Uterus (tissue), 4 donors: ENCODE results near the gene NDP. TPM values are rescaled to one million over a fixed set of nuclear protein-coding genes. Genes with fewer than 3 reads are reported as not detected.

Source experiments
- DNase-seq, 2 donors: peaks; one replicate each; pipeline ENCODE4 v3.0.0-alpha.2; 2019 to 2020
- H3K27ac ChIP-seq, 2 donors: fragments of 200-600 bp; sonication (generic); 1 replicate in 1 of 2; 2 replicates in 1 of 2; pipeline ENCODE4 v1.5.1; 2016 to 2018
- H3K27me3 ChIP-seq, 2 donors: fragments of 200-600 bp; sonication (generic); one replicate each; pipeline ENCODE4 v1.5.1; 2018 to 2019; ENCODE audit warnings: control low read depth in 1 of 2
- H3K36me3 ChIP-seq, 2 donors: fragments of 200-600 bp; sonication (generic); one replicate each; pipeline ENCODE4 v1.5.1; 2019; ENCODE audit warnings: control low read depth in 1 of 2
- H3K4me1 ChIP-seq, 2 donors: fragments of 200-600 bp; sonication (generic); one replicate each; pipeline ENCODE4 v1.5.1; 2018 to 2019; ENCODE audit warnings: control low read depth in 1 of 2
- H3K4me3 ChIP-seq, 2 donors: fragments of 200-600 bp; sonication (generic); 1 replicate in 1 of 2; 2 replicates in 1 of 2; pipeline ENCODE4 v1.5.1; 2018 to 2019; ENCODE audit warnings: mild to moderate bottlenecking in 1 of 2
- H3K9me3 ChIP-seq, 2 donors: fragments of 200-600 bp; sonication (generic); one replicate each; pipeline ENCODE4 v1.5.1; 2019; ENCODE audit warnings: control low read depth in 1 of 2
- POLR2A ChIP-seq, 2 donors: fragments of 450-650 bp; IDR thresholded peaks; one replicate each; pipeline ENCODE4 v1.6.1; 2016; ENCODE audit warnings: antibody characterized with exemption in 2 of 2, mild to moderate bottlenecking in 1 of 2, moderate library complexity in 1 of 2
- intact Hi-C: fragments of 100-400 bp; cut with DNase I; formaldehyde crosslinking; loops from one replicate; pipeline ENCODE4 v1.15.1; 2023; ENCODE audit warnings: low total_unique reads
- total RNA-seq, 4 donors: library from RNA; depleted of rRNA in 3 of 4; stranded (reverse); fragments of >200 nt in 3 of 4; gene quantifications; one replicate each; pipeline versions ENCODE4 v1.1.0 to v1.2.4, GENCODE V29; 2014 to 2023
- TF ChIP-seq, protein P1 (sequence below), 4 experiments: fragments of 200-600 bp in 2 of 4; fragments of 450-650 bp in 2 of 4; sonication (generic) in 2 of 4; IDR thresholded peaks; one replicate each; pipeline ENCODE4 v1.5.1; 2016 to 2019; ENCODE audit warnings: antibody characterized with exemption in 4 of 4, mild to moderate bottlenecking in 2 of 4, moderate library complexity in 1 of 4
- donor health status: DM: yes; HTN: yes; CAD: no.

NDP gene
- total RNA-seq, 4 donors from 2014 or later: 4.4 to 25.2 (median 6.9) TPM

- no peak overlapping the region for H3K4me3 ChIP-seq
- DNase-seq: no peak
- H3K4me1 ChIP-seq: no peaks in the 10 kb centered on the region
- TF ChIP-seq POLR2A (IDR thresholded peaks at IDR 0.05): no peak
- peak overlapping the region; percentile 79 to 81 for H3K27ac ChIP-seq
- intact Hi-C loops: no loop called here
- H3K9me3 ChIP-seq: no peaks in the 10 kb centered on the region
- H3K36me3 ChIP-seq: no peaks in the 10 kb centered on the region
- no peaks in the 10 kb centered on the region for H3K27me3 ChIP-seq
Observed at GRCh38 chrX:43968359-43968781, 4.8 kb downstream of the NDP start.

DNA sequence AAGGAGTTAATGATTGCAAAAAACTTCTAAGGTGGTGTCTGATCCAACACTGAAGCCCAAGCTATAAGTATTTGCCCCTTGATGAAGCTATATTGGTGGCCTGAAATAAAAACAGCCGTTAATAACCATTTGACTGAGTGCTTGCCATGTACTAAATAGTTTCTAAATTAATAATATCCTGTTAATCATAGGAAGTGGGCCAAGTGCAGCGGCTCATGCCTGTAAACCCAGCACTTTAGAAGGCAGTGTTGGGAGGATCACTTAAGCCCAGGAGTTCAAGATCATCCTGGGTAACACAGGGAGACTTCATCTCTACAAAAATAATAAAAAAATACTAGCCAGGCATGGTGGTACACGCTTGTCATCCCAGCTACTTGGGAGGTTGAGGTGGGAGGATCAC lies 8.3 kb downstream of the NDP start:
- intact Hi-C loops: no loop called here
- Histone ChIP-seq H3K36me3 (no peaks in the 10 kb centered on the region), H3K9me3 (no peaks in the 10 kb centered on the region), H3K27ac (peak overlapping the region in 1 of 2 donors; percentile 26), H3K4me1 (no peaks in the 10 kb centered on the region), H3K27me3 (no peaks in the 10 kb centered on the region), H3K4me3 (no peak overlapping the region)
- TF ChIP-seq, protein P1, sequence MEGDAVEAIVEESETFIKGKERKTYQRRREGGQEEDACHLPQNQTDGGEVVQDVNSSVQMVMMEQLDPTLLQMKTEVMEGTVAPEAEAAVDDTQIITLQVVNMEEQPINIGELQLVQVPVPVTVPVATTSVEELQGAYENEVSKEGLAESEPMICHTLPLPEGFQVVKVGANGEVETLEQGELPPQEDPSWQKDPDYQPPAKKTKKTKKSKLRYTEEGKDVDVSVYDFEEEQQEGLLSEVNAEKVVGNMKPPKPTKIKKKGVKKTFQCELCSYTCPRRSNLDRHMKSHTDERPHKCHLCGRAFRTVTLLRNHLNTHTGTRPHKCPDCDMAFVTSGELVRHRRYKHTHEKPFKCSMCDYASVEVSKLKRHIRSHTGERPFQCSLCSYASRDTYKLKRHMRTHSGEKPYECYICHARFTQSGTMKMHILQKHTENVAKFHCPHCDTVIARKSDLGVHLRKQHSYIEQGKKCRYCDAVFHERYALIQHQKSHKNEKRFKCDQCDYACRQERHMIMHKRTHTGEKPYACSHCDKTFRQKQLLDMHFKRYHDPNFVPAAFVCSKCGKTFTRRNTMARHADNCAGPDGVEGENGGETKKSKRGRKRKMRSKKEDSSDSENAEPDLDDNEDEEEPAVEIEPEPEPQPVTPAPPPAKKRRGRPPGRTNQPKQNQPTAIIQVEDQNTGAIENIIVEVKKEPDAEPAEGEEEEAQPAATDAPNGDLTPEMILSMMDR (IDR thresholded peaks at IDR 0.05): no peak
- TF ChIP-seq POLR2A (IDR thresholded peaks at IDR 0.05): no peak
- no peak for DNase-seq

DNA sequence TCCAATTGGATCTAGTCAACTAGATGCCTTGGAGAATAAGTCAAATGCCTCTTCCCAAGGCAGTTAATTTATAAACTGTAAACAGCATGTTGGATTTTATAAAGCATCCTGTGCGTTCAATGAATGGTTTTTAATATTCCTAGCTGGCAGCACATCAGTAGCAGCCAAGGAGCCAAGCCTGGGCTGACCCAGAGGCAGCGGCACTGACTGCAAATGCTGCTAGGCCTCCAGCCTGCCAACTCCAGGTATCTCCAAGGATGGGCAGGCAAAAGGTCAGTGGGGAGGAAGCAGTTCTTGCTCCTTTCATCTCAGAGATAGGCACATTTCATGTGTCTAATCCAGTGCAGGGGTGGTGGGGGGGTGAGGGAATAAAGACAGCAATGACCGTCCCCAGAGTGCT lies 9.5 kb downstream of the NDP start:
- no peak for TF ChIP-seq POLR2A (IDR thresholded peaks at IDR 0.05)
- TF ChIP-seq, protein P1 (IDR thresholded peaks at IDR 0.05): no peak
- no peaks in the 10 kb centered on the region for H3K4me1 ChIP-seq
- intact Hi-C loops: no loop called here
- no peak overlapping the region for H3K4me3 ChIP-seq
- no peaks in the 10 kb centered on the region for H3K36me3 ChIP-seq
- no peak for DNase-seq
- no peaks in the 10 kb centered on the region for H3K9me3 ChIP-seq
- H3K27me3 ChIP-seq: no peaks in the 10 kb centered on the region
- peak overlapping the region; percentile 14 to 26 for H3K27ac ChIP-seq

DNA sequence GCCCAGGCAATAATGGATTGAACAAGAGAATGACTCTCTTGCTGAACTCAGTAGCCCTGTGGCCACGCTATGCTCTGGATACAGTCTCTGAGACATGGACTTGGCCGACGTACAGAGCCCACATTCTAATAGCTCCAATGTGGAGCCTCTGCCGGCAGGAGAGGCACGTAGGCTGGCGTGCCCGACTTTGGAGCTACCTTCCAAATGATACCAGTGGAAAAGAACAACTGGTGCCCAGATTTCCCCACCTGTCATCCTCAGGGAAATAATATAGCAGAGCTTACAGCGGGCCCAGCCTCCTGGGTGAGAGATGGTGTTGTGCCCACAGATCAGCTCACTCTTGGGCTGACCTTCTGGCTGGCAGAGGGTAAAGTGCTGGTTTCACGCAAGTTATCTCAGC lies 10.6 kb downstream of the NDP start:
- Histone ChIP-seq H3K27me3 (no peaks in the 10 kb centered on the region), H3K9me3 (no peaks in the 10 kb centered on the region), H3K4me1 (no peaks in the 10 kb centered on the region), H3K4me3 (no peak overlapping the region), H3K27ac (peak overlapping the region in 1 of 2 donors; percentile 43), H3K36me3 (no peaks in the 10 kb centered on the region)
- TF ChIP-seq POLR2A (IDR thresholded peaks at IDR 0.05): no peak
- TF ChIP-seq, protein P1 (IDR thresholded peaks at IDR 0.05): no peak
- intact Hi-C loops: no loop called here
- DNase-seq: no peak

GRCh38 chrX:43961699-43962098 lies 11.5 kb downstream of the NDP start:
- Histone ChIP-seq H3K9me3 (no peaks in the 10 kb centered on the region), H3K4me3 (no peak overlapping the region), H3K27ac (no peak overlapping the region), H3K4me1 (no peaks in the 10 kb centered on the region), H3K27me3 (no peaks in the 10 kb centered on the region), H3K36me3 (no peaks in the 10 kb centered on the region)
- intact Hi-C loops: no loop called here
- no peak for DNase-seq
- TF ChIP-seq POLR2A (IDR thresholded peaks at IDR 0.05): no peak
- TF ChIP-seq, protein P1 (IDR thresholded peaks at IDR 0.05): peak in 1 of 4 experiments; percentile 3

- Histone ChIP-seq H3K36me3 (no peaks in the 10 kb centered on the region), H3K4me1 (no peaks in the 10 kb centered on the region), H3K9me3 (no peaks in the 10 kb centered on the region), H3K27ac (peak overlapping the region; percentile 50 to 59), H3K4me3 (no peak overlapping the region), H3K27me3 (no peaks in the 10 kb centered on the region)
- intact Hi-C loops: no loop called here
- DNase-seq: peak in 1 of 2 donors; percentile 57
- TF ChIP-seq, protein P1 (IDR thresholded peaks at IDR 0.05): peak; percentile 70 to 86 (median 79)
- TF ChIP-seq POLR2A (IDR thresholded peaks at IDR 0.05): no peak
Observed at GRCh38 chrX:43958529-43958928, 14.7 kb downstream of the NDP start.
